Adrenal gland (tissue), 12 donors: ENCODE measurements around the gene MEIS3. TPM values are rescaled to one million over a fixed set of nuclear protein-coding genes. Genes with fewer than 3 reads are reported as not detected.

Experiments
- DNase-seq, 7 donors: peaks; one replicate each; pipeline ENCODE4 v3.0.0-alpha.2; 2019 to 2020
- H3K27ac ChIP-seq, 5 donors: fragments of 200-600 bp; sonication (generic) in 4 of 5; 1 replicate in 3 of 5; 2 replicates in 2 of 5; pipeline versions ENCODE4 v1.5.1 to v1.8.0; 2016 to 2020; ENCODE audit warnings: mild to moderate bottlenecking in 1 of 5
- H3K27me3 ChIP-seq: fragments of 200-600 bp; 2 replicates; pipeline ENCODE4 v1.8.0; 2021
- H3K36me3 ChIP-seq, 2 donors: fragments of 200-600 bp; replicated peaks in 1 of 2; 1 replicate in 1 of 2; 2 replicates in 1 of 2; pipeline versions ENCODE4 v1.5.1 to v1.8.0; 2018 to 2022
- H3K4me1 ChIP-seq, 2 donors: fragments of 200-600 bp; replicated peaks in 1 of 2; 1 replicate in 1 of 2; 2 replicates in 1 of 2; pipeline versions ENCODE4 v1.5.1 to v1.8.0; 2018 to 2021
- H3K4me3 ChIP-seq, 4 donors: fragments of 200-600 bp; sonication (generic) in 3 of 4; one replicate each; pipeline ENCODE4 v1.5.1; 2016 to 2018
- H3K9me3 ChIP-seq, 3 donors: fragments of 200-600 bp; sonication (generic) in 1 of 3; replicated peaks in 1 of 3; 1 replicate in 2 of 3; 2 replicates in 1 of 3; pipeline versions ENCODE4 v1.5.1 to v1.8.0; 2016 to 2021
- POLR2A ChIP-seq, 2 donors: fragments of 450-650 bp; IDR thresholded peaks; one replicate each; pipeline ENCODE4 v1.6.1; 2017; ENCODE audit warnings: antibody characterized with exemption in 2 of 2, mild to moderate bottlenecking in 2 of 2, moderate library complexity in 1 of 2
- WGBS, 4 donors: extraction: QIAGEN DNeasy Blood & Tissue Kit in 2 of 4; methylation state at CpG; one replicate each; pipeline versions ENCODE4 v1.1.5 to v1.1.7; 2013 to 2017; 5-methylcytosine and 5-hydroxymethylcytosine counted together
- intact Hi-C, 2 donors: fragments of 100-400 bp; cut with DNase I; formaldehyde crosslinking; loops; one replicate each; pipeline versions ENCODE4 v1.14.1 to v1.15.0; 2022 to 2023
- polyA plus RNA-seq, 3 donors: library from polyadenylated mRNA; stranded (reverse); fragments of 200-250 nt in 2 of 3; fragments of 350-450 nt in 1 of 3; fragmentation: Illumina TruSeq in 1 of 3; extraction: RNeasy Lipid Tissue Mini Kit (QIAGEN cat#74804) in 1 of 3; gene quantifications; one replicate each; pipeline ENCODE4 v1.2.3, GENCODE V29; 2013 to 2014
- total RNA-seq, 9 donors: library from RNA; depleted of rRNA in 4 of 9; stranded (reverse); fragments of >200 nt in 4 of 9; fragments of 120-200 nt in 1 of 9; fragmentation: NEBNext Ultra II Directional in 1 of 9; extraction: Animal tissue kit (Norgen Biotek cat#: 25700) in 1 of 9; gene quantifications; one replicate each; pipeline versions ENCODE4 v1.1.0 to v1.2.4, GENCODE V29; 2013 to 2023
- TF ChIP-seq, protein P1 (sequence below), 6 experiments: fragments of 450-650 bp in 4 of 6; fragments of 200-600 bp in 2 of 6; sonication (generic) in 1 of 6; IDR thresholded peaks; 1 replicate in 5 of 6; 2 replicates in 1 of 6; pipeline versions ENCODE4 v1.5.1 to v1.8.0; 2016 to 2021; ENCODE audit warnings: antibody characterized with exemption in 6 of 6, mild to moderate bottlenecking in 2 of 6, moderate library complexity in 1 of 6
- donor health status: healthy with polysubstance abuse.
- donor health status: Bipolar disorder and iron deficiency.
- donor health status: DM: yes; HTN: yes; CAD: no.
- donor health status: DM: no; HTN: no; CAD: no.
- donor health status: DM: no; HTN: no; CAD: no.
- donor health status: DM: yes; HTN: yes; CAD: no.

Gene MEIS3
- total and polyA plus RNA-seq, 12 donors: 2.1 to 15.5 (median 5.1) TPM

DNA sequence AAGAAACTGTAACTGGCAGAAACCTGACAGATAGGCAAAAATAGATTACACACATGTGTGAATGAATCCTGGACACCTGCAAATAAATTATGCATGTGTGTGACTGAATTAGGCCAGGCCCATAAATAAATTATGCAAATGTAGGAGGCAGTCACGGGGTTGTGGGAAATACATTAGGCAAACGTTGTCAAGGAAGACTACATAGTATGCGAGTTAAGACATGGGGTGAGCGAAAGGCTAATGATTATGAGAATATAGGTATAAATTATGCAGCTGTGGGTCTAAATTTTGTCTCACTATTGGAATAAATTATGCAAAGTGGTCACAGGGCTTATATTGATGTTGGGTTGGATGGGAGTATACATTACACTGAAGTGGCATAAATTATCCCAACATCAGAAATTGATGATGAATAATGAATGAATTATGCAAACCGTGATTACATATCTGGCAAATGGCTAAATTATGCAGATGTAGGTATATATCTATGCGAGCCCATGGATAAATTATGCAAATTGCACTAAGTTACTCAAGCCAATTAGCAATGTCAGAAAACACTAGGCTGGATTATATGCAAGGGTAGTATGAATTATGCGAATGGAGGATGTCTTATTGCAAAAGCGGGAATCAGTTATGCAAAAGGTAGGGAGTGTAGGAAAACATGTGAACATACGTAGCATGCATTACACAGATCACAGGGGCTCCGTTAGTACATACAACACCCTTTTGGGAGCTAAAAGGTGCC lies 45.5 kb upstream of the MEIS3 start:
- TF ChIP-seq, protein P1, sequence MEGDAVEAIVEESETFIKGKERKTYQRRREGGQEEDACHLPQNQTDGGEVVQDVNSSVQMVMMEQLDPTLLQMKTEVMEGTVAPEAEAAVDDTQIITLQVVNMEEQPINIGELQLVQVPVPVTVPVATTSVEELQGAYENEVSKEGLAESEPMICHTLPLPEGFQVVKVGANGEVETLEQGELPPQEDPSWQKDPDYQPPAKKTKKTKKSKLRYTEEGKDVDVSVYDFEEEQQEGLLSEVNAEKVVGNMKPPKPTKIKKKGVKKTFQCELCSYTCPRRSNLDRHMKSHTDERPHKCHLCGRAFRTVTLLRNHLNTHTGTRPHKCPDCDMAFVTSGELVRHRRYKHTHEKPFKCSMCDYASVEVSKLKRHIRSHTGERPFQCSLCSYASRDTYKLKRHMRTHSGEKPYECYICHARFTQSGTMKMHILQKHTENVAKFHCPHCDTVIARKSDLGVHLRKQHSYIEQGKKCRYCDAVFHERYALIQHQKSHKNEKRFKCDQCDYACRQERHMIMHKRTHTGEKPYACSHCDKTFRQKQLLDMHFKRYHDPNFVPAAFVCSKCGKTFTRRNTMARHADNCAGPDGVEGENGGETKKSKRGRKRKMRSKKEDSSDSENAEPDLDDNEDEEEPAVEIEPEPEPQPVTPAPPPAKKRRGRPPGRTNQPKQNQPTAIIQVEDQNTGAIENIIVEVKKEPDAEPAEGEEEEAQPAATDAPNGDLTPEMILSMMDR (IDR thresholded peaks at IDR 0.05): no peak
- no peak for TF ChIP-seq POLR2A (IDR thresholded peaks at IDR 0.05)
- intact Hi-C loops: no loop called here
- H3K27me3 ChIP-seq: peaks cover 23% of the 10 kb centered on the region

DNA sequence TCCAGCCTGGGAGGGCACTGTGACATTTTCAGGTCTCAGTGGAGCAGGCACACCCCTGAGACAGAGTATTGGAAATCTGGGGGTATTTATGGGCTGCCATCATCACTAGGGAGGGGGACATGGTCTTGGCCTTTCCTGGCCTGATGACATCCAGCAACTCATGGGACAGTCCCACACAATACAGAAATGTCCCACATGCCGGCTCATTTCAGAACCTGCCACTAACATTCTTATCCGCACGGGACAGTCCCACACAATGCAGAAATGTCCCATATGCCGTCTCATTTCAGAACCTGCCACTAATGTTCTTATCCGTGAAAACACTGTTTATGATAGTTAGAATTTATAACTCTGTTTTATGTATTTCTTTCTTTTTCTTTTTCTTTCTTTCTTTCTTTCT lies 42.5 kb upstream of the MEIS3 start:
- intact Hi-C loops: no loop called here
- Histone ChIP-seq H3K4me3 (no peak overlapping the region), H3K9me3 (no peaks in the 10 kb centered on the region), H3K27me3 (peaks cover 30% of the 10 kb centered on the region), H3K4me1 (peaks cover 0 to 6% of the 10 kb centered on the region in 2 donors), H3K27ac (no peak overlapping the region), H3K36me3 (no peaks in the 10 kb centered on the region)
- WGBS, 4 donors: 79 to 89% (median 83%) methylated on average over 5 of the region's 5 CpGs
- TF ChIP-seq, protein P1 (IDR thresholded peaks at IDR 0.05): no peak
- no peak for TF ChIP-seq POLR2A (IDR thresholded peaks at IDR 0.05)
- no peak for DNase-seq

More for the DNA sequence above, 45.5 kb upstream of the MEIS3 start:
- Histone ChIP-seq H3K4me1 (no peaks in the 10 kb centered on the region), H3K4me3 (no peak overlapping the region), H3K27ac (no peak overlapping the region), H3K9me3 (no peaks in the 10 kb centered on the region), H3K36me3 (no peaks in the 10 kb centered on the region)
- no peak for DNase-seq
- 65 to 77% (median 68%) methylated on average over 10 of the region's 10 CpGs for WGBS, 4 donors

GRCh38 chr19:47459477-47459876 lies 40.1 kb upstream of the MEIS3 start:
- Histone ChIP-seq H3K27ac (no peak overlapping the region), H3K4me3 (no peak overlapping the region), H3K4me1 (peaks cover 0 to 6% of the 10 kb centered on the region in 2 donors), H3K9me3 (peaks cover 0 to 9% (median 0%) of the 10 kb centered on the region in 3 donors), H3K36me3 (no peaks in the 10 kb centered on the region), H3K27me3 (peaks cover 35% of the 10 kb centered on the region)
- TF ChIP-seq, protein P1 (IDR thresholded peaks at IDR 0.05): no peak
- no peak for TF ChIP-seq POLR2A (IDR thresholded peaks at IDR 0.05)
- intact Hi-C loops: no loop called here
- WGBS, 4 donors: 82 to 88% (median 84%) methylated on average over 14 of the region's 14 CpGs
- DNase-seq: no peak

- peaks cover 30% of the 10 kb centered on the region for H3K27me3 ChIP-seq
- no peak overlapping the region for H3K27ac ChIP-seq
- peaks cover 0 to 9% (median 0%) of the 10 kb centered on the region in 3 donors for H3K9me3 ChIP-seq
- TF ChIP-seq, protein P1 (IDR thresholded peaks at IDR 0.05): no peak
- no peak for TF ChIP-seq POLR2A (IDR thresholded peaks at IDR 0.05)
- H3K4me1 ChIP-seq: peaks cover 0 to 6% of the 10 kb centered on the region in 2 donors
- no peaks in the 10 kb centered on the region for H3K36me3 ChIP-seq
- H3K4me3 ChIP-seq: no peak overlapping the region
- no peak for DNase-seq
- intact Hi-C loops: no loop called here
- 21 to 33% (median 26%) methylated on average over 5 of the region's 5 CpGs for WGBS, 4 donors
Measured at GRCh38 chr19:47458672-47459071, 39.3 kb upstream of the MEIS3 start.
